ENCODE results near the gene COQ8B.
A peak's percentile ranks its signal among the peaks of the same experiment; 100 is the strongest.
"Not testable (repeated sequence)": the region's sequence is repeated elsewhere in the genome, so short reads cannot be mapped to it uniquely, and the experiment has no call there.

The COQ8B gene

GRCh38 chr19:40668991-40669614 is 47.6 kb downstream of the COQ8B start:
- no peak for DNase-seq (ENCODE audit: low read depth in 1 of 2, low spot score in 1 of 2)

DNA sequence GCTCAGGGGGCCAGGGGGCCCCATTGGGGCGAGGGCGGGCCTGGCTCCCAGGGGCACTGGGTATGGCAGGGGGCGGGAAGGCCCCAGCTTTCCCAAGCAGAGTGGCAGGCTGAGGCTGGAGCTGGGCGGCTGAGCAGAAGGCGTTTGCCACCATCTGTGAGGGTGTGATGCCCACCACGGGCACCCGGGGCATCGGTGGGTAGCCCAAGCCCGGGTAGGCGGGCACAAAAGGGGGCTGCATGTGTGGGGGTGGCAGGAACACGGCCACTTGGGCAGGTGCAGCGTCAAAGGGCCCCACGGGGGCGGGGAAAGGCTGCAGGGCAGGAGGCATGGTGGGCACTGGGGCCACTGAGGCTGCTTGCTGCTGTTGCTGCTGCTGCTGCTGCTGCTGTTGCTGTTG is 49.1 kb downstream of the COQ8B start:
- DNase-seq (ENCODE audit: low read depth in 1 of 2, low spot score in 1 of 2) = no peak

- no peak for DNase-seq (ENCODE audit: low read depth in 1 of 2, low spot score in 1 of 2)
These were observed 49.8 kb downstream of the COQ8B start for GRCh38 chr19:40666803-40667438.

DNA sequence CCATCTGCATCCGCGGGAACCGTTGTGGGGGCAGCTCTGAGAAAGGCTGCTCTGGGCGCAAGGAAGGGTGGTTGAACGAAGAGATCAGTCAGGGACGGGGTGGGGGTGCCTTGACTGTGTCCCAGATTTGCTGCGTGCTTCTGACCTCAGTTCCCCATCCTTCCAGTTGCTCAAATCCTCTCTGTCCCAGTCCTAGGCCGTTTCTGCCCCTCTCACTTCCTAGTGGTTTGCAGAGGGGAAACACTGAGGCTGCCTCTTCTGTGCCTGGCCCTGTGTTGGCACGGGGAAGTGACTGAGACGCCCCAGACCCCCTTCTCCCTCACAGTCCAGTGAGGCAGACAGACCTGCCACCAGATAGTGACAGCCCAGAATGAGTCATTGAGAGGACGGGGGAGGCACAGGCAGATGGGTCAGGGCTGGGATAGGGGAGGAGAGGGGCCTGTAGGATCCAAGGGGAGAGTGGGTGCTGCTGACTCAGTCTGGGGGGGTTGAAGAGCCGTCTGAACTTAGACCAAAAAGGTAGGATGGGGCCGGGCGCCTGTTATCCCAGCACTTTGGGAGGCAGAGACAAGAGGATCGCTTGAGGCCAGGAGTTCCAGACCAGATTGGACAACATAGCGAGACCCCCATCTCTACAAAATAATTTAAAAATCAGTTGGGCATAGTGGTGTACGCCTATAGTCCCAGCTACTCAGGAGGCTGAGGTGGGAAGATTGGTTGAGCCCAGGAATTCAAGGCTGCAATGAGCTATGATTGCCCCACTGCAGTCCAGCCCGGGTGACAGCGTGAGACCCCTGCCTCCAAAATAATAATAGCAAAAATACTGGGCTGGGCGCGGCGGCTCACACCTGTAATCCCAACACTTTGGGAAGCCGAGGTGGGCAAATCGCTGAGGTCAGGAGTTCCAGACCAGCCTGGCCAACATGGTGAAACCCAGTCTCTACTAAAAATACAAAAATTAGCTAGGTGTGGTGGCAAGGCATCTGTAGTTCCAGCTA is 52.7 kb downstream of the COQ8B start:
- DNase-seq (ENCODE audit: low read depth in 1 of 2, low spot score in 1 of 2) = no peak

DNA sequence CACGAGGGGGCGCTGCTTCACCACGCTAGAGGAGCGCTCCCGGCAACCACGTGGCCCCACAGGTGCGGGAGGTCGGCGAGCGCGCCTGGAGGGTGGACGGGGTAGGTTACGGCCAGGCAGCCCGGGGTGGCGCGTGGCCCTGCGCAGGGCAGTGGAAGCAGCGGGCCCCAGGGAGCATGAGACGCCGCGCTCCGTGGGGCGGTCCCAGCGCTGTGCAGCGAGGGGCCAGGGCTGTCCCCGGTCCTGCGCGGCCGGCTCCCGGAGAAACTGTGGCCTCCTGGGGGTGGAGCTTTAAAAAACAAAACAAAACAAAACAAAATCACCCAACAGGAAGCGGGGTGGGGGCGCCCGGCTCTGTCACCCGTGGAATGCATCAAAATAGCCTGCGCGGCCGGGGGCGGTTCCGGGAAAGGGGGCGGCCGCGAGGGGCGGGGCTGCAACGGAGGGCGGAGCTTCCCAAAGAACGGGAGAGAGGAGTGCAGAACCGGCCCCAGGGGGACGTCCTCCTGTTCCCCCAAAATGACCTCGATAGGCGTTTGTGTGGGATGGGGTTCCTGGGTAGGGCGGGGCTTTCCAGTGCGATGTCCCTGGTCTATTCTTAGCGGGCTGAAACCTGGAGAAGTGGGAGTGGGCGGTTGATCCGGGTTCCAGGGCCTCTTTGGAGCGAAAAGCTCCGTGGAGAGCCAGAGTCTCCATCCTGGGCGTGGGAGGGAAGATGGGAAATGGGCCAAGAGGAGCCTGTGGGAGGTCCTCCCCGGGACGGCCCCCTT is 53.6 kb downstream of the COQ8B start:
- DNase-seq (ENCODE audit: low read depth in 1 of 2, low spot score in 1 of 2) = peak; percentile 91 to 95

- DNase-seq (ENCODE audit: low read depth in 1 of 2, low spot score in 1 of 2) = no peak
These were observed 55.1 kb downstream of the COQ8B start for GRCh38 chr19:40661616-40662015.

- DNase-seq (ENCODE audit: low read depth in 1 of 2, low spot score in 1 of 2) = no peak
These were observed 57.1 kb downstream of the COQ8B start for GRCh38 chr19:40659566-40659965.

DNA sequence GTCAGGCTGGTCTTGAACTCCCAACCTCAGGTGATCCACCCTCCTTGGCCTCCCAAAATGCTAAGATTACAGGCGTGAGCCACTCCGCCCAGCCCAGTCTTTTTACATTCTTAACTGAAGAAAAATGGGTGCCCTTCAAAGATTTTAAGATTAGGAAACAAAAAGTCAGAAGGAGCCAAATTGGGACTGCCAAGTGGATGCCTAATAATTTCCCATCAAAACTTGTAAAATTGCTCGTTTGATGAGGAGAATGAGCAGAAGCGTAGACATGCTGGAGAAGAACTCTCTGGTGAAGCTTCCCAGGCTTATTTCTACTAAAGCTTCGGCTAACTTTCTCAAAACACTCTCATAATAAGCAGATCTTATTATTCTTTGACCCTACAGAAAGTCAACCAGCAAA is 57.6 kb downstream of the COQ8B start:
- no peak for DNase-seq (ENCODE audit: low read depth in 1 of 2, low spot score in 1 of 2)

- DNase-seq (ENCODE audit: low read depth in 1 of 2, low spot score in 1 of 2) = no peak
These were observed 58.7 kb downstream of the COQ8B start for GRCh38 chr19:40658031-40658430.

DNA sequence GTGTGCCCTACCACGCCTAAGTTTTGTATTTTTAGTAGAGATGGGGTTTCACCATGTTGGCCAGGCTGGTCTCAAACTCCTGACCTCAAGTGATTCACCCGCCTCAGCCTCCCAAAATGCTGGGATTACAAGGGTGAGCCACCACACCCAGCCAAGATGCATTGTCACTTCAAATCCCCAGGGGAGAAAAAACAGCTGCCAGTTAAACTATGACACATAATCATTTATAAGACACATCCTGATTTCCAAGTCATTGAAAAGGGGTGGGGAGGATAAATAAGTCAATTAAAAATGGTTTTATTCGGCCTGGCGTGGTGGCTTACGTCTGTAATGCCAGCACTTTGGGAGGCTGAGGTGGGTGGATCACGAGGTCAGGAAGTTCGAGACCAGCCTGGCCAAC is 61.0 kb downstream of the COQ8B start:
- DNase-seq (ENCODE audit: low read depth in 1 of 2, low spot score in 1 of 2) = not testable (repeated sequence)

DNA sequence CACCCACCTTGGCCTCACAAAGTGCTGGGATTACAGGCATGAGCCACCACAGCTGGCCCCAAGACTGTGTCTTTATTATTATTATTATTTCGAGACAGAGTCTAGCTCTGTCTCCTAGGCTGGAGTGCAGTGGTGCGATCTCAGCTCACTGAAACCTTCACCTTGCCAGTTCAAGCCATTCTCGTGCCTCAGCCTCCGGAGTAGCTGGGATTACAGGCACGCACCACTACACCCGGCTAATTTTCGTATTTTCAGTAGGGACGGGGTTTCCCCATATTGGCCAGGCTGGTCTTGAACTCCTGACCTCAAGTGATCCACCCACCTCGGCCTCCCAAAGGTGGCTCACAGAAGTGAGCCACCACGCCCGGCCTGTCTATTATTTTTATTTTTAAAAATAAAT is 64.4 kb downstream of the COQ8B start:
- not testable (repeated sequence) for DNase-seq (ENCODE audit: low read depth in 1 of 2, low spot score in 1 of 2)

DNA sequence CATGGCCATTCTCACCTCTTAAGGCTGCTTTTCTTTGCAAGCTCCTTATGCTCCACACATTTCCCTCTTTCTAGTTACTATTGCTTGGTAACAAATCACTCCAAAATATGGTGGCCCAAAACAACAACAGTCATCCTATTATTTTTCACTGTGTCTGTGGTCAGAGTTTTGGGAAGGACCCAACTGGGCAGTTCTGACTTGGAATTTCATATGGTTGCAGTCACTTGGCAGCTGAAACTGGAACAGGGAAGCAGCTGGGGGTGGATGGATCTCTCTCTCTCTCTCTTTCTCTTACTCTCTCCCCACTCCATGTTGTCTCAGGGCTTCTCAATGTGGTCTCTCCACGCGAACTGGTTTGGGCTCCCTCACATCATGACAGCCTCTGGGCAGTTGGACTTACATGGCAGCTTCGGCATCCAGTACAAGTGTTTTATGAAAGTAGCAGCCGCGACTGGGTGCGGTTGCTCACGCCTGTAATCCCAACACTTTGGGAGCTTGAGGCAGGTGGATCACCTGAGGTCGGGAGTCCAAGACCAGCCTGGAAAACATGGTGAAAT is 65.9 kb downstream of the COQ8B start:
- no peak for DNase-seq (ENCODE audit: low read depth in 1 of 2, low spot score in 1 of 2)

DNA sequence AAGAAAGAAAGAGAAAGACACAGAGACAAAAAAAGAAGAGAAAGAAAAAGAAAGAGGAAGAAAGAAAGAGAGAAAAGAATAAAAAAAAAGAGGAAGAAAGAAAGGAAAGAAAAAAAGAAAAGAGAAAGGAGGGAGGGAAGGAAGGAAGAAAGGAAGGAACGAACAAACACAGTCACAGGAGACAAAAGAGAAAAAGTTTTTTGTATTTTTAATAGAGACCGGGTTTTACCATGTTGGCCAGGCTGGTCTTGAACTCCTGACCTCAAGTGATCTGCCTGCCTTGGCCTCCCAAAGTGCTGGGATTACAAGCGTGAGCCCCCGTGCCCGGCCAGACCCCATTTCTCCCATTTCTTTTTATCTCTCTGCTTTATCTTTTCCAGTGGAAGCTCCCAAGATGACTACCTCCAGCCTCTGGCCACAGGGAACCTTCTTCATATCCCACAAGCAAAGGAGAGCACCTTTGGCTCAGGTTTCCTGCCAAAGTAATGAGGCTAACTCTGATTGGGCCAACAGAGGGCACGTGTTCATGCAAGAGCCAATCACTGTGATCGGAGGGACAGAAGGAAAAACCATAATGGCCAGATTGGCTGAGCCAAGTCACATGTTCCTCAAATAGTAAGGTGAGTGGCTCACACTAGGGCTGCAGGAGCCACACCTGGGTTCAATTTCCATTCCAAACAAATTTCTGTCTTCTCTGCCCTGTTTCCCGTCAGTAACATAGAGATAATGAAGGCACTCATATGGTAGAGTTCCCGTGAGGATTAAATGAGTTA is 66.6 kb downstream of the COQ8B start:
- DNase-seq (ENCODE audit: low read depth in 1 of 2, low spot score in 1 of 2) = not testable (repeated sequence)

GRCh38 chr19:40646743-40647254 is 69.9 kb downstream of the COQ8B start:
- DNase-seq (ENCODE audit: low read depth in 1 of 2, low spot score in 1 of 2) = no peak

DNA sequence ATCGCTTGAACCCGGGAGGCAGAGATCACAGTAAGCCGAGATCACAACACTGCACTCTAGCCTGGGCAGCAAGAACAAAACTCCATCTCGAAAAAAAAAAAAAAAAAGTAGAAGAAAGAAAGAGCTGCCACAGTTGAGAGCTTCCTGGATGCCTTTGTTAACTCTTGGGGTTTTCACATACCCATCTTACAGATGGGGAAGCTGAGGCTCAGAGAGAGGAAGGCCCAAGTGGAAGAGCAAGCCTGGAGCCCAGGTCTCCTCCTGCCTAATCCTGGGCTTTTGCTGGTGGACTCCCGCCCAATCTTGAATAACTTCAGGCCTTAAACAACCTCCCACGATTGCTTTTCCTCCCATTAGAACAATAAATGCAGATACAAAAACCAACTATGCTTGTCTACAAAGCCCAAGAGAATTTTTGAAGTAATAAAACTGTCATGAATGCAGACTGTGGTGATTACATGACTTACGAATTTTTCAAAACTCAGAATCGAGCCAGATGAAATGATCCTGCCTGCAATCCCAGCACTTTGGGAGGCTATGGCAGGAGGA is 73.9 kb downstream of the COQ8B start:
- DNase-seq (ENCODE audit: low read depth in 1 of 2, low spot score in 1 of 2) = no peak

- no peak for DNase-seq (ENCODE audit: low read depth in 1 of 2, low spot score in 1 of 2)
These were observed 74.5 kb downstream of the COQ8B start for GRCh38 chr19:40642051-40642706.

Measured in activated T-helper 1 cell treated with anti-CD3 and anti-CD28 coated beads, Interleukin-2, amount 50 U/mL, for 16 hours (primary cell).